Common myeloid progenitor, CD34-positive (primary cell): ENCODE data around the gene OR13J1.

ENCODE experiments used
- CTCF ChIA-PET: fragments of 350-600 bp; sonication (Branson Sonifier 250); formaldehyde crosslinking; loops from one replicate; lab custom pipeline; 2021; ENCODE audit warnings: antibody characterized with exemption; lab: Charles Lee
- POLR2A ChIA-PET: fragments of 350-600 bp; sonication (Branson Sonifier 250); formaldehyde crosslinking; loops from one replicate; lab custom pipeline; 2021; ENCODE audit warnings: antibody characterized with exemption; lab: Charles Lee
- DNase-seq, 3 donors: peaks; one replicate each; pipeline versions ENCODE4 v3.0.0 to v3.0.0-alpha.2; 2013
- H3K27ac ChIP-seq, 2 experiments: 1 replicate in 1 of 2; 2 replicates in 1 of 2; pipeline ENCODE4 v1.7.0; 2013; ENCODE audit warnings: inconsistent platforms in 2 of 2, low read length in 2 of 2, mild to moderate bottlenecking in 2 of 2, low read depth in 1 of 2, moderate library complexity in 1 of 2; ENCODE audit not compliant: severe bottlenecking in 2 of 2, insufficient read depth in 1 of 2, poor library complexity in 1 of 2
- H3K27me3 ChIP-seq, 5 experiments: replicated peaks in 2 of 5; 1 replicate in 3 of 5; 2 replicates in 2 of 5; pipeline versions ENCODE4 v1.6.1 to v1.7.0; 2013; ENCODE audit warnings: low read length in 4 of 5, mild to moderate bottlenecking in 2 of 5, moderate library complexity in 2 of 5, inconsistent platforms in 1 of 5; ENCODE audit not compliant: insufficient read depth in 5 of 5, control insufficient read depth in 4 of 5
- H3K36me3 ChIP-seq, 4 experiments: 1 replicate in 2 of 4; 2 replicates in 2 of 4; pipeline versions ENCODE4 v1.6.1 to v1.7.0; 2013; ENCODE audit warnings: low read length in 3 of 4, control low read depth in 1 of 4, mild to moderate bottlenecking in 1 of 4; ENCODE audit not compliant: control insufficient read depth in 4 of 4, insufficient read depth in 4 of 4
- H3K4me1 ChIP-seq, 4 experiments: 1 replicate in 3 of 4; 2 replicates in 1 of 4; pipeline versions ENCODE4 v1.6.1 to v1.7.1; 2013; ENCODE audit warnings: low read length in 3 of 4, mild to moderate bottlenecking in 3 of 4, control low read depth in 1 of 4, inconsistent platforms in 1 of 4, moderate library complexity in 1 of 4; ENCODE audit not compliant: control insufficient read depth in 4 of 4, insufficient read depth in 4 of 4; ENCODE audit errors: control extremely low read depth in 1 of 4
- H3K4me3 ChIP-seq, 7 experiments: 1 replicate in 4 of 7; 2 replicates in 3 of 7; pipeline versions ENCODE4 v1.5.1 to v1.7.0; 2013; ENCODE audit warnings: mild to moderate bottlenecking in 7 of 7, low read length in 6 of 7, moderate library complexity in 6 of 7, inconsistent platforms in 2 of 7, low read depth in 2 of 7, control low read depth in 1 of 7; ENCODE audit not compliant: insufficient read depth in 4 of 7, control insufficient read depth in 1 of 7; ENCODE audit errors: extremely low read depth in 1 of 7
- H3K9me3 ChIP-seq, 5 experiments: 1 replicate in 4 of 5; 2 replicates in 1 of 5; pipeline versions ENCODE4 v1.6.1 to v1.7.1; 2013; ENCODE audit warnings: low read length in 4 of 5, mild to moderate bottlenecking in 2 of 5, inconsistent platforms in 1 of 5, low read depth in 1 of 5, moderate library complexity in 1 of 5; ENCODE audit not compliant: control insufficient read depth in 4 of 5, insufficient read depth in 2 of 5; ENCODE audit errors: control extremely low read depth in 1 of 5
- WGBS: methylation state at CpG from one replicate; pipeline ENCODE4 v1.1.5; 2013; ENCODE audit not compliant: insufficient coverage; 5-methylcytosine and 5-hydroxymethylcytosine counted together

OR13J1 gene

DNA sequence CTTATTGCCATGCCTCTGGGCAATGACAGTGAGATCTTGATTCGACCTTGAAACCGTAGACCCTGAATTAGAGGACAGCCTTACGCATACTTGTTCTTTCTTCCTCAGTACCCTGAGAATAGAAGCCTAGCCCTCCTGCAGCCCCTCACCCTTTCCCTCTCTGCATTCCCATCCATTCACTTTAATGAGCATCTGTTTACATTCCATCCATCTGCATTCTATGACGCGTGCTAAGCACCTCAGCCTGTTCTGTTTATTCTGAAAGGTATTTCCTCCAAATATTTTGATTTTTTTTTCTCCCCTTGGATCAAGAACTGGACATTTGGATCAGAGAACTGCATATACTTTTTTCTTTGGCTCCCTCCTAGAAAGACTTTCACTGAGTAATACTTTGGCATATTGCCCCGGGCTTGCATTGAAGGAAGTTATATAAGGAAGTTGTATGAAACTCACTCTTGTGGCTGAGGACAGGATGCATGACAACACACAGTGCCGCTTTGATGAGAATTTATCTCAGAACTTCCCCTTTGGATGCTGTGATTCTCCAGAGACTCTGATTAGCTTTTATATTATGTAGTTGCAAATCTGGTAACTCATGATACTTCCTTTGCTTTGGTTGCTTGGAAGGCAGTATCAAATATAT lies 25.5 kb downstream of the OR13J1 start:
- Histone ChIP-seq H3K4me3 (no peak overlapping the region), H3K9me3 (no peaks in the 10 kb centered on the region), H3K36me3 (no peaks in the 10 kb centered on the region), H3K27ac (no peak overlapping the region), H3K4me1 (peaks cover 7 to 27% (median 7%) of the 10 kb centered on the region in 4 experiments), H3K27me3 (peaks cover 12 to 80% (median 38%) of the 10 kb centered on the region in 5 experiments)
- ChIA-PET POLR2A (interaction anchor here (1.1 kb wide), 1 partner anchor 88 kb away, joined by 3 read pairs; no protein-coding TSS in a partner anchor), CTCF (interaction anchor here (0.6 to 3.0 kb wide), 10 partner anchors 8 to 62 kb away, joined by 3 to 21 read pairs (median 4); no protein-coding TSS in a partner anchor)
- 50% methylated on average over 6 of the region's 7 CpGs for whole genome bisulfite sequencing
- peak; percentile 92 to 98 (median 97) for DNase-seq

DNA sequence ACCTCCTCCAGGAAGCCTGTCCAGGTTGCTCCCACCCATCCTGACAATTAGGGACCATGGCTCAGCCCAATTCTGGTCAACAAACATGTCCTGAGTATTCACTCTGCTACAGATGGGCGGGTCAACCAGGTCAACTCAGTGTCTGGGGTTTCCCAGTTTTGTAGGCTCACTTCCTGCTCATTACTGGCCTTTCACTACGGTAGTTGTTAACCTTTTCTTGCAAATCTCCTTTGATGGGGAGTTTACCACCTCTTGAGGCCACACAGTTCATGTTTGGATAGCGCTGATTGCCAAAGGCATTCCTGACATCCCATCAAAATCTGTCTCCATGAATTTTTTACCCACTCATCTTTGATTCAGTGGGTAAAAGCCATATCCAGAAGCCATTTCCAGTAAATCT lies 27.4 kb downstream of the OR13J1 start:
- H3K4me1 ChIP-seq: peaks cover 7 to 27% (median 7%) of the 10 kb centered on the region in 4 experiments
- no peak for DNase-seq
- no peaks in the 10 kb centered on the region for H3K9me3 ChIP-seq
- ChIA-PET CTCF (interaction anchor here (1.1 to 2.3 kb wide), 3 partner anchors 14 to 17 kb away, joined by 3 to 8 read pairs (median 7); partner anchors contain the start of genes FAM221B and TMEM8B), POLR2A (no interaction called here)
- 94% methylated on average over 3 of the region's 3 CpGs for WGBS
- H3K27me3 ChIP-seq: peaks cover 11 to 82% (median 36%) of the 10 kb centered on the region in 5 experiments
- H3K27ac ChIP-seq: no peak overlapping the region
- H3K4me3 ChIP-seq: no peak overlapping the region
- H3K36me3 ChIP-seq: no peaks in the 10 kb centered on the region

DNA sequence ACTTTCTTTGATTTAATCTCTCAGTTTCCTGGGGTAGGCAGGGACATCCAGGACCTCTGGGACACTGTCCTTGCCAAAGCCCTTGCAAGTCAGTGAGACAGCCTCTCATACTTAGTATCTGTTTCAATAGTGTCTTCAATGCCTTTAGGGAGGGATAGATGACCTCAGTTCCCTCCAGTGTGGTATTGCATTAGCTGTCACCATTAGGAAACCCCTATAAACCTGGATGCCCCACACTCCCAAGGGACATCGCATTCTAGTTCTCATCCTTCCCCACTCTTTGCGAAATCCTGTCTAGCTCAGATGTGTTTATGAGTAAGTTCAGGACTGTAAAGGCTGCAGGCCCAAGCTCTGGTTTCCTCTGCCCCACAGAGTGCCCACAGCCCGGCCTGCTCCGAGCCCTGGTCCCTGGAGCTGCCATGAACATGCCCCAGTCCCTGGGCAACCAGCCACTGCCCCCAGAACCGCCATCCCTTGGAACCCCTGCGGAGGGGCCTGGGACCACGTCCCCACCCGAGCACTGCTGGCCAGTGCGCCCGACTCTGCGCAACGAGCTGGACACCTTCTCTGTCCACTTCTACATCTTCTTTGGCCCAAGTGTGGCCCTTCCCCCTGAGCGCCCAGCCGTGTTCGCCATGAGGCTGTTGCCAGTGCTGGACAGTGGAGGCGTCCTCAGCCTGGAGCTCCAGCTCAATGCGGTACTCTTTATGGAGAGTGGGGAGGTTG lies 28.0 kb downstream of the OR13J1 start:
- H3K4me3 ChIP-seq: no peak overlapping the region

DNA sequence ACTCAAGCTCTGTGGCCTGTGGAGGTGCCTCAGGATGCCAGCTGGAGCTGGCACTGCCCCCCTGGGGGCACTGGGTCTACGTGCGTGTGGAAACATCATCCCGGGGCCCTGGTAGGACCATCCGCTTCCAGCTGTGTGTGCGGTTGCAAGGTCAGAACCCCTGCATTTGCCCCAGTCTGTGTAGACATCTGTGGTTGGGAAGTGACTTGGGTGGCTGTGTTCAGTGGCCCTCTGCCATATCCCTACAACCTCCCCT lies 28.6 kb downstream of the OR13J1 start:
- CTCF ChIA-PET: interaction anchor here (1.1 to 1.4 kb wide), 2 partner anchors 13 to 15 kb away, joined by 3 to 7 read pairs; partner anchors contain the start of genes FAM221B and TMEM8B

More for the DNA sequence above, 28.0 kb downstream of the OR13J1 start:
- Histone ChIP-seq H3K27ac (no peak overlapping the region), H3K27me3 (peaks cover 6 to 82% (median 34%) of the 10 kb centered on the region in 5 experiments), H3K9me3 (no peaks in the 10 kb centered on the region), H3K4me1 (peaks cover 7 to 27% (median 7%) of the 10 kb centered on the region in 4 experiments), H3K36me3 (no peaks in the 10 kb centered on the region)
- ChIA-PET POLR2A (no interaction called here), CTCF (interaction anchor here (1.1 to 2.3 kb wide), 3 partner anchors 14 to 16 kb away, joined by 3 to 8 read pairs (median 7); partner anchors contain the start of genes FAM221B and TMEM8B)
- WGBS: 100% methylated on average over 11 of the region's 17 CpGs
- no peak for DNase-seq

DNA sequence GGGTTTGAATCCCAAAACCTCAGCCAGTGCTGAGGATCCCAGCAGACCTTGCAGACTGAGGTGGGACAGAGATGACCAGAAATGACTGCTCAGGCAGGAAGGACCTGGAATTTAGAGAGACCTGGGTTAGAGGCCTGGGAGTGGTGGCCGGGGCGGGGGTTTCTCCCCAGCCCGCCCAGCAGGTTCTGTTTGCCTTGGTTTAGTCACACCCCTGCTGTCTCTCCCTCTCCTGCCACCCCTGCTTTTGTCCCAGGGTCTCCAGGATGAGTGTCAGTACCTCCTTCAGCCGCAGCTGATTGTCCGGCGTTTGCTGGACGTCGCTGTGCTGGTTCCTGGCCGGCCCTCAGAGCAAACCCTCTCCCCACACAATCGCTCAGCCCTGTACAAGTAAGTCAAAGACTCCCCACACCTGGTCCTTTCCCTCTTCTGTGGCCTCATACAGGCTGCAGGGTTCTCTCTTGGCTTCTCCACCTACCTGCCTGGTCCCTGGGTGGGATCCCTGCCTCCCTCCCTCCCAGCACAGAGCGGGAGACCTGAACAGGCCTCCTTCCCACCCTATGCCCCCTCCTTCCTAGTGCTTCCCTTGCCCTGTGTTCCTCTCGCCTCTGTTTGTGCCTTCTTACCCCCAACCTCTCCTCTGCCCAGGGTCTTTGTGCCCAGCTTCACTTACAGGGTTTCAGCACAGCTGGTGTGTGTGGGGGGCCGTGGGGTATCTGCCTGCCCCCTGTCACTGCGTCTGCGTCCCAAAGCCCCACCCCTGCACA lies 29.1 kb downstream of the OR13J1 start:
- no peak overlapping the region for H3K27ac ChIP-seq

More for the DNA sequence above, 28.6 kb downstream of the OR13J1 start:
- Histone ChIP-seq H3K4me1 (peaks cover 7 to 25% (median 7%) of the 10 kb centered on the region in 4 experiments), H3K27me3 (peaks cover under 1 to 81% (median 28%) of the 10 kb centered on the region in 5 experiments), H3K27ac (no peak overlapping the region), H3K36me3 (no peaks in the 10 kb centered on the region), H3K4me3 (no peak overlapping the region), H3K9me3 (no peaks in the 10 kb centered on the region)
- POLR2A ChIA-PET: no interaction called here
- no peak for DNase-seq
- WGBS: 100% methylated on average over 1 of the region's 5 CpGs

DNA sequence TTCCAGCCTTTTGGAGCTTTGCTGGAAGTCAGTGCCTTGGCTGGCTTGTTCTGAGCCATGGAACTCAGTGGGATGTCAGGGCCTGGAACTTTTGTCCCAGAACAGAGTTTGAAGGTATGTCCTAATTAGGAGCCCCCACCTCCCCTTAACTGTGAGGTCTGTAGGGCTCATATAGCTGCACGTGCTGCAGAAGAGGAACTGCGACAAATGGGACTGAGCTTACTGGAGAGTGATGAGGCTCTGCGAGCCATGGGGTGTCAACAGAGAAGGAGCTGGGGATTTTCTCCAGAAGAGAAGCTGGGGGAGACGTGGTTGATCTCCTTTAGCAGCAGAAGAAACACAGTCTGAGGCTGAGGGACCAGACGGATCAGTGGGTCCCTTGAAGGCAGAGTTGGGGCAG lies 30.3 kb downstream of the OR13J1 start:
- CTCF ChIA-PET: interaction anchor here (0.6 to 1.4 kb wide), 5 partner anchors 8 to 64 kb away, joined by 3 to 4 read pairs (median 3); no protein-coding TSS in a partner anchor
- peaks cover 2 to 12% (median 6%) of the 10 kb centered on the region in 4 experiments for H3K4me1 ChIP-seq

More for the DNA sequence above, 29.1 kb downstream of the OR13J1 start:
- Histone ChIP-seq H3K4me1 (peaks cover 7 to 20% (median 7%) of the 10 kb centered on the region in 4 experiments), H3K9me3 (no peaks in the 10 kb centered on the region), H3K27me3 (peaks cover 0 to 81% (median 26%) of the 10 kb centered on the region in 5 experiments), H3K36me3 (no peaks in the 10 kb centered on the region), H3K4me3 (no peak overlapping the region)
- ChIA-PET POLR2A (no interaction called here), CTCF (interaction anchor here (1.2 to 1.4 kb wide), 2 partner anchors 14 to 38 kb away, joined by 4 read pairs; no protein-coding TSS in a partner anchor)
- WGBS: 98% methylated on average over 10 of the region's 15 CpGs
- DNase-seq: no peak

More for the DNA sequence above, 30.3 kb downstream of the OR13J1 start:
- no peaks in the 10 kb centered on the region for H3K36me3 ChIP-seq
- POLR2A ChIA-PET: no interaction called here
- H3K9me3 ChIP-seq: no peaks in the 10 kb centered on the region
- peaks cover 0 to 84% (median 26%) of the 10 kb centered on the region in 5 experiments for H3K27me3 ChIP-seq
- H3K27ac ChIP-seq: no peak overlapping the region
- H3K4me3 ChIP-seq: no peak overlapping the region
- 98% methylated on average over 5 of the region's 5 CpGs for WGBS
- DNase-seq: no peak
